Measurements from ENCODE around the gene SNX17. TPM values are rescaled to one million over a fixed set of nuclear protein-coding genes. Genes with fewer than 3 reads are reported as not detected.
A peak's percentile ranks its signal among the peaks of the same experiment; 100 is the strongest.

Gene SNX17
- total RNA-seq, 6 experiments from 2014 or later = 140 to 160 (median 150) TPM

DNA sequence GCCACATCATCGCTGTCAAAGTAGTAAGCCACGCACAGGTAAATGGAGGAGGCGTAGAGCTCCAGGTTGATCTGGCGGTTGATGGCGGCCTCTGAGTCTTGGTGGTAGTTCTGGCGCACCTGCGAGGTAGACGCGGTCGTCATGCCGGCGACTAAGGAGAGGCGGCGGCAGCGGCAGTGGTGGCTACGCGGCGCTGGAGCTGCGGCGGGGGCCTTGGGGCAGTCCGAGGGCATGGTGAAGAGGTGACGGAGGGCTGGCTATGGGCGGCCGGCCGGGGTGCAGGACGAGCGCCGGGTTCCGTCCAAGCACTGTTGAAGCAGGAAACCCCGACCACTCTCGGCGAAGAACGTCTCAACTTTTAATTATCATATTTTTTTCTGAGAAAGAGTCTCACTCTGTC is 22.8 kb downstream of the SNX17 start:
- H3K27ac Mint-ChIP-seq = no peak overlapping the region
- no peaks in the 10 kb centered on the region for H3K9me3 Mint-ChIP-seq
- H3K27me3 Mint-ChIP-seq (ENCODE audit: insufficient read depth) = 0 out of 2 replicates have a peak, but pooled peaks cover 3% of the 10 kb centered on the region
- H3K36me3 Mint-ChIP-seq (ENCODE audit: low read depth) = peaks cover 5% of the 10 kb centered on the region; the same call in 1 of the 2 replicates
- peaks cover 16% of the 10 kb centered on the region for H3K4me1 Mint-ChIP-seq (ENCODE audit: low read depth)
- H3K4me3 Mint-ChIP-seq = no peak overlapping the region
- TF ChIP-seq, protein P1, sequence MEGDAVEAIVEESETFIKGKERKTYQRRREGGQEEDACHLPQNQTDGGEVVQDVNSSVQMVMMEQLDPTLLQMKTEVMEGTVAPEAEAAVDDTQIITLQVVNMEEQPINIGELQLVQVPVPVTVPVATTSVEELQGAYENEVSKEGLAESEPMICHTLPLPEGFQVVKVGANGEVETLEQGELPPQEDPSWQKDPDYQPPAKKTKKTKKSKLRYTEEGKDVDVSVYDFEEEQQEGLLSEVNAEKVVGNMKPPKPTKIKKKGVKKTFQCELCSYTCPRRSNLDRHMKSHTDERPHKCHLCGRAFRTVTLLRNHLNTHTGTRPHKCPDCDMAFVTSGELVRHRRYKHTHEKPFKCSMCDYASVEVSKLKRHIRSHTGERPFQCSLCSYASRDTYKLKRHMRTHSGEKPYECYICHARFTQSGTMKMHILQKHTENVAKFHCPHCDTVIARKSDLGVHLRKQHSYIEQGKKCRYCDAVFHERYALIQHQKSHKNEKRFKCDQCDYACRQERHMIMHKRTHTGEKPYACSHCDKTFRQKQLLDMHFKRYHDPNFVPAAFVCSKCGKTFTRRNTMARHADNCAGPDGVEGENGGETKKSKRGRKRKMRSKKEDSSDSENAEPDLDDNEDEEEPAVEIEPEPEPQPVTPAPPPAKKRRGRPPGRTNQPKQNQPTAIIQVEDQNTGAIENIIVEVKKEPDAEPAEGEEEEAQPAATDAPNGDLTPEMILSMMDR (IDR thresholded peaks at IDR 0.05) = no peak
- no peak for DNase-seq

DNA sequence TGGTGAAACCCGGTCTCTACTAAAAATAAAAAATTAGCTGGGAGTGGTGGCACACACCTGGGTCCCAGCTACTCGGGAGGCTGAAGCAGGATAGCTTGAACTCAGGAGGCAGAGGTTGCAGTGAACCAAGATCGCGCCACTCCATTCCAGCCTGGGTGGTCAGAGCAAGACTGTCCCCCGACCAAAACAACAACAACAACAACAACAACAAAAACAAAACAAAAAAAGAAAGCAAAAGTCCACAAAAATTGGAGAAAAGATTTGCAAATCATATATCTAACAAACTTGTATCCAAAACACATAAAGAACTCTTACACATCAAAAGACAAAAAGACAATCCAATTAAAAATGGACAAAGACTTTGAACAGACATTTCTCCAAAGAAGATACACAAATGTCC is 28.5 kb downstream of the SNX17 start:
- 0 out of 2 replicates have a peak, but pooled peaks cover 3% of the 10 kb centered on the region for H3K27me3 Mint-ChIP-seq (ENCODE audit: insufficient read depth)
- no peaks in the 10 kb centered on the region for H3K9me3 Mint-ChIP-seq
- no peak overlapping the region; the same call in 1 of the 2 replicates for H3K27ac Mint-ChIP-seq
- no peak overlapping the region for H3K4me3 Mint-ChIP-seq
- TF ChIP-seq, protein P1 (IDR thresholded peaks at IDR 0.05) = no peak
- peaks cover 5% of the 10 kb centered on the region; the same call in 1 of the 2 replicates for H3K36me3 Mint-ChIP-seq (ENCODE audit: low read depth)
- H3K4me1 Mint-ChIP-seq (ENCODE audit: low read depth) = peaks cover 16% of the 10 kb centered on the region
- no peak for DNase-seq

DNA sequence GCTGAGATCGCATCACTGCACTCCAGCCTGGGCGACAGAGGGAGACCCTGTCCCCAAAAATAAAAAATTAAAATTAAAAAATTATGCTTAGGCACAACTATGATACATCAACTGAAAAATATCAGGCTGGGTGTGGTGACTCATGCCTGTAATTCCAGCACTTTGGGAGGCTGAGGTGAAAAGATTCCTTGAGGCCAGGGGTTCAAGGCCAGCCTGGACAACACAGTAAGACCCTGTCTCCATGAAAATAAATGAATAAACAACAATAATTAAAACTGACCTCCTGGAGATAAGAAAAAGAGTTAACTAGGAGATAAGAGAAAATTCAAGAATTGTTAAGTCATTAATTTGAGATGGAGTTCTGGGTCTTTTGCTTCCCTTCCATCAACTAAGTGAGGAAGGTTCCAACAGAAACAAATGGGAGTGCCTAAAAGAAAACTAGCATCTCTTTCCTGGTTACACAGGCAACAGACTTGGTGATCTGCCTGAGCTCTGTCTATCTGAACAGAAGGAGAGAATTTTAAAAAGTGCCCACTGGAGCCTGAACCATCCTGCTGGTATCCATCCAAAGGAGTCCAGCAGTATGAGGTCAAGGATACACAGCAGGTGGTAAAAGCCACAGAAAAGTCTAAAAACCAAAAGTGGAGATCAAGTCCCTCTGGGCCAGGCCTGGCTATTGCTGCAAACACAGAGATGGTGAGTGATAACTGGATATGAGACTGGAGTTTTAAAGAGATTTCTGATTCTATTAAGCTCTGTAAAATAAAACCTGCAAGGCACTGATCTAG is 30.1 kb downstream of the SNX17 start:
- Mint-ChIP-seq H3K27me3 (ENCODE audit: insufficient read depth) (0 out of 2 replicates have a peak, but pooled peaks cover 3% of the 10 kb centered on the region), H3K27ac (no peak overlapping the region; the same call in 1 of the 2 replicates), H3K36me3 (ENCODE audit: low read depth) (peaks cover 5% of the 10 kb centered on the region; the same call in 1 of the 2 replicates), H3K4me1 (ENCODE audit: low read depth) (peaks cover 16% of the 10 kb centered on the region), H3K9me3 (no peaks in the 10 kb centered on the region), H3K4me3 (no peak overlapping the region)
- TF ChIP-seq, protein P1 (IDR thresholded peaks at IDR 0.05) = no peak
- no peak for DNase-seq

DNA sequence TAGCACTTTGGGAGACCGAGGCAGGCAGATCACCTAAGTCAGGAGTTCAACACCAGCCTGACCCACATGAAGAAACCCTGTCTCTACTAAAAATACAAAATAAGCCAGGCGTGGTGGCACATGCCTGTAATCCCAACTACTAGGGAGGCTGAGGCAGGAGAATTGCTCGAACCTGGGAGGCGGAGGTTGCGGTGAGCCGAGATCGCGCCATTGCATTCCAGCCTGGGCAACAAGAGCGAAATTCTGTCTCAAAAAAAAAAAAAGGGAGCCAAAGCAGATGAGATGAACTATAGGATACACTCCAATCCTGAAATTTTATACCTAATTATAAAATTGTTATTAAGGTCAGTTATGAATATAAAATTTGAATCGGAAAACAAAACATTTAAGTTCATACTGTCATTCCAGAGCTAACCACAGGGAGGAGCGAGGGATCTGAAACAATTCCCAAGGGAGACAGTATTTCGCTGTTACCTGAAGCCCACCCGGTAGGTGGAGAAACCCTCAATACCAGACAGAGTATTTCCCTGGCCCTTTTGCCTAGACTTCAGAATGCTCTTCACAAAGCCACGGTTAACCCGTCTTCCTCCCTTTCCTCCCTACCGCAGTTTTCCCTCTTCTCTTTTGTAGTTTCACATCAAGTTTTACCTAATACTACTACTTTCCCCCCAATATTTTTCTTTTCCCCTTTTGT is 37.5 kb downstream of the SNX17 start:
- TF ChIP-seq, protein P1 (IDR thresholded peaks at IDR 0.05) = peak; percentile 82
- H3K36me3 Mint-ChIP-seq (ENCODE audit: low read depth) = peaks cover 10% of the 10 kb centered on the region
- DNase-seq = peak; percentile 39
- H3K4me1 Mint-ChIP-seq (ENCODE audit: low read depth) = peaks cover 30% of the 10 kb centered on the region
- peak overlapping the region; percentile 90 for H3K4me3 Mint-ChIP-seq
- peak overlapping the region; percentile 58 for H3K27ac Mint-ChIP-seq
- no peaks in the 10 kb centered on the region; the same call in 1 of the 2 replicates for H3K27me3 Mint-ChIP-seq (ENCODE audit: insufficient read depth)
- H3K9me3 Mint-ChIP-seq = peaks cover 4% of the 10 kb centered on the region

DNA sequence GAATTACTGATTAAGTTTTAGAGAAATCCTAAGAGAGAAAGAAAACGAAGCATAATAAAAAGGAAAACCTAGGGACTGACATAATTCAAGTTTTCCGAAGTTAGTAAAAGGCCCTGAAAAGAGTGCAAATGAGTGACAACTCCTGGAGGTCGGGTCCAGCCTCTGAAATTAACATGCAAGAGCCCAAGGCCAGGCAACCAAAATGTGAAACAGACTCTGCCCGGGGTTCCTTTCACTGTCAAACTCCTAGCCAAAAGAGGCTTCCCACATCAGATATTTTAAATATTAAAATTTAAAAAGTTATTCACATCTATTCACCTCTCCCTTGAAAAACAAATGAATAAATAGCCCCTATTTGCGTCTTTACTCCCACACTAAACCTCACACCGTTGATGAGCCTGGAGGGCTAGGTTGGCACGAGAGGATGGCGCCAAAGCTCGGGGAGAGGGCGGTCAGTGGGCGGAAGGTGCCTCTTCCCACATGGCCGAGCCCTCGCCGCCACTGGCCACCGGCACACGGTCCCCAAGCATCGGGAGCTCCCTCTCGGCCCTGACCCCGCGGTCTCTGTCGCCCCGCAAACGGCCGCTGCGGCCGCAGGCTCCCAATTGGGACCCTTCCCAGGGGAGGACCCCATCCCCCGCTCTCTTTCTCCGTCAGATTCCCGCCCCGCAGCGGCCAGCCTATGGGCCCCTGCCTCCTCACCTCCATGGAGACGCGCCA is 38.3 kb downstream of the SNX17 start:
- peaks cover 4% of the 10 kb centered on the region for H3K9me3 Mint-ChIP-seq
- peak overlapping the region; percentile 58 for H3K27ac Mint-ChIP-seq
- TF ChIP-seq, protein P1 (IDR thresholded peaks at IDR 0.05) = no peak
- no peak for DNase-seq
- H3K4me1 Mint-ChIP-seq (ENCODE audit: low read depth) = peaks cover 30% of the 10 kb centered on the region
- H3K4me3 Mint-ChIP-seq = peak overlapping the region; percentile 90
- no peaks in the 10 kb centered on the region; the same call in 1 of the 2 replicates for H3K27me3 Mint-ChIP-seq (ENCODE audit: insufficient read depth)
- peaks cover 10% of the 10 kb centered on the region for H3K36me3 Mint-ChIP-seq (ENCODE audit: low read depth)

Data from HFFc6 (cell line).